ENCODE measurements around the gene ACOT7. TPM values are rescaled to one million over a fixed set of nuclear protein-coding genes. Genes with fewer than 3 reads are reported as not detected.

The ACOT7 gene
- total RNA-seq, 1 donor from 2014 or later: 107 TPM

DNA sequence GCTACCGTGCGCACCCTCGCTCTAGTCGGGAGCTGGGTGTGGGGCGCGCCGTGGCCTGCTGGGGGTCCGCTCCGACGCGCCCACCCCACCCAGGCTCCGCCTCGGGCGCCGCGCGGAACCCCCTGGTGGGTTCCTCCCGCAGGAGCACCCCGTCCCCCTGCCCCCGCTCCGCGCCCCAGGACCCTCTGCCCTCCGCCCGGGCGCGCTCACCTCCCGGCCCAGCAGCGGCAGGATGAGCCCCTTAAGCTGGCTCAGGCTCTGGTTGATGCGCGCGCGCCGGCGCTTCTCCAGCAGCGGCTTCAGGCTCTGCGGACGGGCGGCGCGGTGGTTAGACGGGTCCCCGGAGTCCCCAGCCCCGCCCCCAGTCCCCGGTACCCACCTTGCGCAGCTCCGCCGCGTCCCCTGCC, 25.8 kb upstream of the ACOT7 start:
- Mint-ChIP-seq H3K4me1 (peaks cover 2% of the 10 kb centered on the region), H3K4me3 (no peak overlapping the region), H3K9me3 (no peaks in the 10 kb centered on the region), H3K27ac (ENCODE audit: unreplicated experiment) (no peak overlapping the region), H3K27me3 (ENCODE audit: low read depth) (peaks cover 93% of the 10 kb centered on the region), H3K36me3 (ENCODE audit: low read depth) (no peaks in the 10 kb centered on the region)
- no peak for DNase-seq (ENCODE audit: low read depth, low spot score)
- TF ChIP-seq, protein P1, sequence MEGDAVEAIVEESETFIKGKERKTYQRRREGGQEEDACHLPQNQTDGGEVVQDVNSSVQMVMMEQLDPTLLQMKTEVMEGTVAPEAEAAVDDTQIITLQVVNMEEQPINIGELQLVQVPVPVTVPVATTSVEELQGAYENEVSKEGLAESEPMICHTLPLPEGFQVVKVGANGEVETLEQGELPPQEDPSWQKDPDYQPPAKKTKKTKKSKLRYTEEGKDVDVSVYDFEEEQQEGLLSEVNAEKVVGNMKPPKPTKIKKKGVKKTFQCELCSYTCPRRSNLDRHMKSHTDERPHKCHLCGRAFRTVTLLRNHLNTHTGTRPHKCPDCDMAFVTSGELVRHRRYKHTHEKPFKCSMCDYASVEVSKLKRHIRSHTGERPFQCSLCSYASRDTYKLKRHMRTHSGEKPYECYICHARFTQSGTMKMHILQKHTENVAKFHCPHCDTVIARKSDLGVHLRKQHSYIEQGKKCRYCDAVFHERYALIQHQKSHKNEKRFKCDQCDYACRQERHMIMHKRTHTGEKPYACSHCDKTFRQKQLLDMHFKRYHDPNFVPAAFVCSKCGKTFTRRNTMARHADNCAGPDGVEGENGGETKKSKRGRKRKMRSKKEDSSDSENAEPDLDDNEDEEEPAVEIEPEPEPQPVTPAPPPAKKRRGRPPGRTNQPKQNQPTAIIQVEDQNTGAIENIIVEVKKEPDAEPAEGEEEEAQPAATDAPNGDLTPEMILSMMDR (conservative IDR thresholded peaks at IDR 0.05): no peak

DNA sequence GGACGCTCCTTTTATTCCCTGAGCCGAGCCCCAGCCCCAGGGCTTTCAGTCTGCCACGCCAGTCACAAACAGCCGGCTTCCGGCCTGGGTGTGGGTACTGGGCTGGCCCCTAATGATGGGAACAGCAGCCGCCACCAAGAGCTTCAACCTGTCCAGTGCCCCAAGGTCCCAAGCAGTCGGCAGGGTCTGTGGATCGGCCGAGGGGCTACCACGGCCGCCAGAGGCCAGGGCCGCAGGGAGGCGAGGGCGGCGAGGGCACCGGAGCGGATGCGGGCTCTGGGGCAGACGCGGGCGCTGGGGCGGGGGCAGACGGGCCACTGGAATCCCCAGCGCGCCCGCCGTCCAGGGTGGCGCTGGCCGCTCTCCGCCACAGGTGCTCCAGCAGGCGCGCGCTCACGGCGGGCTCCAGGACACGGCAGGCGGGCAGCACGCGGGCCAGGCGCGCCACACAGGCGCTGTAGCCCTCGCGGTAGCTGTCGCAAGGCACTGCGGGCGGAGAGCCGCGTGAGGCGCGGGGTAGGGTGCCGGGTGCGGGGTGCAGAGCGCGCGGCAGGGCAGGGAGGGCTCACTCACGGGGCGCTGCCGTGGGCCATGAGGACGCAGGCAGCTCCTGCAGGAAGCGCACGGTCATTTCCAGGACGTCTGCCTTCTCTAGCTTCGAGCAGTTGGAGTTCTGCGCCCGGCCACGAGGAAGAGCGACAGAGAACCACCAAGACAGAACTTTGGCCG, 25.3 kb upstream of the ACOT7 start:
- peaks cover 93% of the 10 kb centered on the region for H3K27me3 Mint-ChIP-seq (ENCODE audit: low read depth)
- H3K4me1 Mint-ChIP-seq: peaks cover 3% of the 10 kb centered on the region
- TF ChIP-seq, protein P1 (conservative IDR thresholded peaks at IDR 0.05): no peak
- H3K9me3 Mint-ChIP-seq: no peaks in the 10 kb centered on the region
- no peak for DNase-seq (ENCODE audit: low read depth, low spot score)
- no peak overlapping the region for H3K4me3 Mint-ChIP-seq
- no peak overlapping the region for H3K27ac Mint-ChIP-seq (ENCODE audit: unreplicated experiment)
- H3K36me3 Mint-ChIP-seq (ENCODE audit: low read depth): no peaks in the 10 kb centered on the region

DNA sequence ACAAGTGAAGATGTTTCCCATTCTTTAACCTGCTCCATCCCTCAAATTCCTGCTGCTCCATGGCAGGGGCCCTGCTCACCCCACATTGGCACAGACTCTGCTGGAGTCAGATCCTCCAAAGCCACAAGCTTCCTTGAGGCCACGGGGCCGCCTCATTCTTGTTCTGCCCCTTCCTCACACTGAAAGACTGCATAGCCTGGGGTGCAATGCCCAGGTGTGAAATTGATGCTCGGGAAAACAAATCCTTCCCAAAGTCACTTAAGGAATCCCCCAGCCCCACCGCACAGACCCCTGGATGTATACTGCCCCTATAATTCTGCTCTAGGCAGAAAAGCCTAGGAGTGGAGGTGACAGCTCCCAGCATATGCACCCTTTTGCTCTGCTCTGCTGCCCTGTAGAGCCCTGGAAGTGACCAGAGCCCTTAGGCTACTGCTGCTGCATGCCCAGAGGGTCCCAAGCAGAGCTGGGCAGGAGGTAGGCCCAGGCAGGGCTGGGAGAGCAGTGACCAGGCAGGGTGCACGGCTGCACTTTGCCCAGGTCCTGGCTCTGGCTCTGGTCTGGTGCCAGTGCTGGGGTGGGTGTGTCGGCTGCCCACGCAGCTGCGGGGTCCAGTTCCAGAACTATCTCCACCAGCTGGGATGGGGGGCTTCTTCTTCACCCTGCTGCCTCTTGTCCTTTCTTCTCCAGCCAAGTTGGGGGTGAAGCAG, 24.5 kb upstream of the ACOT7 start:
- Mint-ChIP-seq H3K9me3 (no peaks in the 10 kb centered on the region), H3K4me1 (peaks cover 3% of the 10 kb centered on the region), H3K4me3 (no peak overlapping the region), H3K27ac (ENCODE audit: unreplicated experiment) (no peak overlapping the region), H3K36me3 (ENCODE audit: low read depth) (no peaks in the 10 kb centered on the region), H3K27me3 (ENCODE audit: low read depth) (peaks cover 93% of the 10 kb centered on the region)
- DNase-seq (ENCODE audit: low read depth, low spot score): no peak
- TF ChIP-seq, protein P1 (conservative IDR thresholded peaks at IDR 0.05): no peak

GRCh38 chr1:6416906-6417305, 23.3 kb upstream of the ACOT7 start:
- no peak for DNase-seq (ENCODE audit: low read depth, low spot score)
- Mint-ChIP-seq H3K4me1 (peaks cover 3% of the 10 kb centered on the region), H3K9me3 (no peaks in the 10 kb centered on the region), H3K27ac (ENCODE audit: unreplicated experiment) (no peak overlapping the region), H3K27me3 (ENCODE audit: low read depth) (peaks cover 88% of the 10 kb centered on the region), H3K4me3 (no peak overlapping the region), H3K36me3 (ENCODE audit: low read depth) (no peaks in the 10 kb centered on the region)
- TF ChIP-seq, protein P1 (conservative IDR thresholded peaks at IDR 0.05): no peak

- H3K36me3 Mint-ChIP-seq (ENCODE audit: low read depth): no peaks in the 10 kb centered on the region
- peaks cover 86% of the 10 kb centered on the region for H3K27me3 Mint-ChIP-seq (ENCODE audit: low read depth)
- peaks cover 3% of the 10 kb centered on the region for H3K4me1 Mint-ChIP-seq
- no peak overlapping the region for H3K4me3 Mint-ChIP-seq
- H3K27ac Mint-ChIP-seq (ENCODE audit: unreplicated experiment): no peak overlapping the region
- TF ChIP-seq, protein P1 (conservative IDR thresholded peaks at IDR 0.05): no peak
- DNase-seq (ENCODE audit: low read depth, low spot score): no peak
- no peaks in the 10 kb centered on the region for H3K9me3 Mint-ChIP-seq
Observed at GRCh38 chr1:6416295-6416656, 22.7 kb upstream of the ACOT7 start.

All from neural crest cell (in vitro differentiated cells).